NB4 (cell line): ENCODE results near the gene PITRM1.

Experiments used
- MAX ChIP-seq: IDR thresholded peaks from 2 replicates; pipeline ENCODE4 v1.6.1; 2011; ENCODE audit warnings: low read depth, low read length
- POLR2A ChIP-seq: IDR thresholded peaks from 2 replicates; pipeline ENCODE4 v1.6.1; 2011; ENCODE audit warnings: mild to moderate bottlenecking; ENCODE audit not compliant: insufficient read length; ENCODE audit errors: extremely low read depth

DNA sequence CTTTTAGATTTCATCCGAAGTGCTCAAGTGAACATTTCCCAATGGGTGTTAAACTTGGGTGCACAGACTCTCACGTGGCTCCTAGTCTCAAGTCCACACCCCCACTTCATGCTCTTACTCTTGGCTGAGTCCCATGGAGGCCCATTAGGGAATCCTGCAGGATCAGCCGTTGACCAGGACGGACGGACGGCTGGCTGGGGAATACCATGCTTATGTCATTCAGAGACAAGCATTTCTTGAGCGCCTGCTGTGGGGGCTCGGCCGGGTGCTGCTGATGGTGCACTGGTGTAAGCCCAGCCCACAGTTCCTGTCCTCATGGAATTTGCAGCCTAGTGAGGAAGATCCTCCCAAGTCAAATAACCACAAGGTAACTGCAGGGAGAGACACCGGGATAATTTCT is 44.7 kb downstream of the PITRM1 start:
- no peak for TF ChIP-seq POLR2A
- no peak for TF ChIP-seq MAX
